C4-2B (cell line): ENCODE measurements around the gene GTF3A.

Experiments used
- ZFX ChIP-seq: fragments of 450-650 bp; IDR thresholded peaks from 2 replicates; pipeline ENCODE4 v1.6.1; 2017
- TF ChIP-seq, protein P1 (sequence below): fragments of 450-650 bp; conservative IDR thresholded peaks from 2 replicates; pipeline ENCODE4 v1.5.1; 2017; ENCODE audit warnings: mild to moderate bottlenecking

DNA sequence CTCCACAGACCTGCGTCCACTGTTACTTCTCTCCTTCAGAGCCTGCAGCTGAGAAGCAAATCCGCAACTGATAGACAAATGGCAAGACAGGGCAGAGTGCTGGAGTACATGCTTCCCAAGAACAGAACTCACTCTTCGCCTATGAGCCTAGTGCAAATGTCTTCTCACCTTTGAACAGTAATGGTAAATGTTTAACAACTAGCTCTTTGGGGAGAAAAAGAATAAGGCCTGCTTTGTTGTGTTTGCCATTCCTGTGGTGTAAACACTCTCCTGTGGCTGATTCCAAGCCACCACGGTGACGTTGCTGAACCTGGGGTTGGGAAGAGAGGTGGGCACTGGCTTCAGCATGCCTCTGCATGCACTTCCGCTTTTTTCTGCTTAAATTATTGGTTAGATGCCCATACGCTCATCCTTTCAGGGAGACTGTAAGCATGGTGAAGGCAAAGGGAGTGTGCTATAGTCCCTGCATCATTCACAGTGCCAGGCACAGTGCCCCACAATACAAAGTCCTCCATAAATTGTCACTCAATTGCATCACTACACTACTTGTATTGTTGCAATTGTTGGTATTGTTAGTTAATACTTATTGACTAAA is 28.1 kb upstream of the GTF3A start:
- TF ChIP-seq, protein P1, sequence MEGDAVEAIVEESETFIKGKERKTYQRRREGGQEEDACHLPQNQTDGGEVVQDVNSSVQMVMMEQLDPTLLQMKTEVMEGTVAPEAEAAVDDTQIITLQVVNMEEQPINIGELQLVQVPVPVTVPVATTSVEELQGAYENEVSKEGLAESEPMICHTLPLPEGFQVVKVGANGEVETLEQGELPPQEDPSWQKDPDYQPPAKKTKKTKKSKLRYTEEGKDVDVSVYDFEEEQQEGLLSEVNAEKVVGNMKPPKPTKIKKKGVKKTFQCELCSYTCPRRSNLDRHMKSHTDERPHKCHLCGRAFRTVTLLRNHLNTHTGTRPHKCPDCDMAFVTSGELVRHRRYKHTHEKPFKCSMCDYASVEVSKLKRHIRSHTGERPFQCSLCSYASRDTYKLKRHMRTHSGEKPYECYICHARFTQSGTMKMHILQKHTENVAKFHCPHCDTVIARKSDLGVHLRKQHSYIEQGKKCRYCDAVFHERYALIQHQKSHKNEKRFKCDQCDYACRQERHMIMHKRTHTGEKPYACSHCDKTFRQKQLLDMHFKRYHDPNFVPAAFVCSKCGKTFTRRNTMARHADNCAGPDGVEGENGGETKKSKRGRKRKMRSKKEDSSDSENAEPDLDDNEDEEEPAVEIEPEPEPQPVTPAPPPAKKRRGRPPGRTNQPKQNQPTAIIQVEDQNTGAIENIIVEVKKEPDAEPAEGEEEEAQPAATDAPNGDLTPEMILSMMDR = no peak
- no peak for TF ChIP-seq ZFX
